ENCODE measurements around the gene NR2C1. TPM values are rescaled to one million over a fixed set of nuclear protein-coding genes. Genes with fewer than 3 reads are reported as not detected.

The NR2C1 gene
- 10 to 100 TPM; 32.9 to 44.5 (median 36.9) TPM for total RNA-seq
- 24.1 TPM for polyA plus RNA-seq
- long read RNA-seq, donor 1, full-length matches to known transcripts, result 21 of 38 reads
- long read RNA-seq, donor 1, partial matches to known transcripts, result 2 of 38 reads
- long read RNA-seq, donor 1, other reads (novel, unspliced or antisense), result 15 of 38 reads
- long read RNA-seq, donor 2, full-length matches to known transcripts, result 7 of 16 reads
- long read RNA-seq, donor 2, partial matches to known transcripts, result 0 of 16 reads
- long read RNA-seq, donor 2, other reads (novel, unspliced or antisense), result 9 of 16 reads
- long read RNA-seq, donor 3, full-length matches to known transcripts, result 12 of 40 reads
- long read RNA-seq, donor 3, partial matches to known transcripts, result 14 of 40 reads
- long read RNA-seq, donor 3, other reads (novel, unspliced or antisense), result 14 of 40 reads
- long read RNA-seq, donor 4, full-length matches to known transcripts, result 5 of 15 reads
- long read RNA-seq, donor 4, partial matches to known transcripts, result 1 of 15 reads
- long read RNA-seq, donor 4, other reads (novel, unspliced or antisense), result 9 of 15 reads

DNA sequence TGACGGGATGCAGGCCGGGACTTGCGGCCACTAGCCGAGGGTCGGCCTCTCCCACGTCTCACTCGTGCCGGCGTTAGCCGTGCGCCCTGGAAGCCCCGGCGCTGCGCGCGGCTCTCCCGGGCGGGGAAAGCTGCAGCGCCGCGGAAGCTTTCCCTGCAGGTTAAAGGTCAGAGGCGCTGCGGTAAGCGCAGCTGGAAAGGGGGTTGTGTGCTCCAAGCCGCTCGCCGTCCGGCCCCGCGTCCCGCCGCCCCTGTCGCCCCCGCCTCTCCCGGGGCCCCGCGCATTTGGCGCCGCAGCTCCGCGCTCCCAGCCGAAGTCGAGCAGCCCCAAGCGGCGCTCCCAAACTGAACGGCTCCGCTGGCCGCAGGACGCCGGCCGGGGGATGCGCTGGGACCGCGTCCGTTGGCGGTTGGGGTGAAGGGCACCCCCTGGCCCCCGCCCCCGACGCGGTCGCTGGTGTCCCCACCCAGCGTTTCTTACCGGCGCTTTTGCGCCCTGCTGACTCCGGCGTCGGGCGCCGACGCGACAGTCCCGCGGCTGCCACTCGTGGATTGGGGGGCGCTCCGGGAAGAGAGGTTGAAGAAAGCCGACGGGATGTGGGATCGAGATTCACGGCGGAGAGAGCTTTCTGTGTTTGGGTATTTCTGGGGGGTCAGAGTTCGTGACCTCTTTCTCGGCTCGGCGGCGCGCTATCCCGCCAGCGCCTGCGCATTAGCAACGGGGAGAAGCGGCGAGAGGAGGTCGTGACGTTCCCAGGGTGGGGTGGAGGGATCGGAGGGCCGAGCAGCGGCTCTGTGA lies at the start of gene NR2C1:
TSS of gene NR2C1 (minus strand) at position 719 of the 798 bp plus-strand sequence. CDS start 6,234 bp downstream, outside the sequence.
- Histone ChIP-seq H3K4me3 (ENCODE audit: low read length) (peak within 1 kb of the TSS; percentile 97), H3K9me3 (ENCODE audit: control insufficient read depth, low read length) (no peaks in the 10 kb centered on the region), H3K4me1 (ENCODE audit: control insufficient read depth, insufficient read depth, low read length) (peaks cover 3% of the 10 kb centered on the region), H3K27me3 (ENCODE audit: control insufficient read depth, insufficient read depth) (no peaks in the 10 kb centered on the region), H3K27ac (ENCODE audit: low read length) (peak within 1 kb of the TSS; percentile 84)
- WGBS, result under 1% methylated on average over 99 of the region's 99 CpGs
- DNase-seq (peak; percentile 95 to 97 (median 97)), ATAC-seq (peak; percentile 97)
- intact Hi-C loops (cut with DNase I), result no loop called here

GRCh38 chr12:95118788-95119179 lies 45.4 kb upstream of the NR2C1 start:
- intact Hi-C loops (cut with DNase I), result loop anchor here (5.0 to 10.0 kb wide), 5 partner anchors 99 to 416 kb away; partner anchors contain the start of genes FGD6 (in 2 of the 4) and VEZT (in 2 of the 4)
- H3K4me3 ChIP-seq (ENCODE audit: low read length), result no peak overlapping the region
- DNase-seq (no peak), ATAC-seq (no peak)
- no peaks in the 10 kb centered on the region for H3K9me3 ChIP-seq (ENCODE audit: control insufficient read depth, low read length)
- H3K27me3 ChIP-seq (ENCODE audit: control insufficient read depth, insufficient read depth), result no peaks in the 10 kb centered on the region
- no peak overlapping the region for H3K27ac ChIP-seq (ENCODE audit: low read length)
- H3K4me1 ChIP-seq (ENCODE audit: control insufficient read depth, insufficient read depth, low read length), result peaks cover 5% of the 10 kb centered on the region
- WGBS, result 75% methylated on average over 3 of the region's 3 CpGs

DNA sequence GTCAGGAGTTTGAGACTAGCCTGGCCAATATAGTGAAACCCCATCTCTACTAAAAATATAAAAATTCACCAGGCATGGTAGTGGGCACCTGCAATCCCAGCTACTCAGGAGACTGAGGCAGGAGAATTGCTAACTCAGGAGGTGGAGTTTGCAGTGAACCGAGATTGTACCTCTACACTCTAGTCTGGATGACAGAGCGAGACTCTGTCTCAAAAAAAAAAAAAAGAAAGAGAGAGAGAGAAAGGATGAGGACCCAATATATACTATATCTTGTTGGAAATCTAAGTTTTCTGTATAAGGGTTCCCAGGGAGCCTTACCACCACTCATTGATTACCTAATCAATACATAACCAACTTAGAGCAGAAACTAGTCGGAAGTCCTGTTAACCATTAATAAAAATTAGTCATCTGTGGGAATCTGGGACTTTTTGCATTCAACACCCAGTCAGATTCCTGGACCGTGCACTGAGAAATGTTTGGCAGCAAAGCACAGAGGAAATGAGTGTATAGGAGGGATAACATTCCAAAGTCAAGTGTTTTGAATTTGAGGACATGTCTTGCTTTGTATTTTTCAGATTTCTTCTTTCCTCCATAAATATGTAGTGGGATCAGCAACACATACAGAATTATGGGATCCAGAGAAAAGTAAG lies 44.8 kb upstream of the NR2C1 start:
- ATAC-seq, result peak in 1 of 2 donors; percentile 57

DNA sequence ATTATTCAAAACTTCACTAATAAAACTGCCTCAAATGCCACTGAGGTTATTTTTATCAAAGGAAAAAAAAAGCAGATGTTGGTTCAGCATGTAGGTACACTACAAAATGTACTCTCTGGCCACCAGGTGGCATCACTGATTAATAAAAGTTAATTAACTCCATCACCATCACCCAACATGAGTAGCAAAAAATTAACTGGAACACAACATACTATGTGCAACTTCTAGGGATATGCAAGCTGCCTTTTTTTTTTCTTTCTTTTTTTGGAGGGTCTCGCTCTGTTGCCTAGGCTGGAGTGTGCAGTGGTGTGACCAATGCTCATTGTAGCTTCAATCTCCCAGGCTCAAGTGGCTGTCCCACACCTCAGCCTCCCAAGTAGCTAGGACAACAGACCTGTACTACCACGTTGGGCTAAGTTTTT lies 43.8 kb upstream of the NR2C1 start:
- intact Hi-C loops (cut with DNase I), result loop anchor here (2.0 to 10.0 kb wide), 7 partner anchors 100 to 418 kb away; partner anchors contain the start of genes FGD6 (in 2 of the 4) and VEZT (in 2 of the 4)
- Histone ChIP-seq H3K9me3 (ENCODE audit: control insufficient read depth, low read length) (no peaks in the 10 kb centered on the region), H3K4me1 (ENCODE audit: control insufficient read depth, insufficient read depth, low read length) (peaks cover 5% of the 10 kb centered on the region), H3K27ac (ENCODE audit: low read length) (no peak overlapping the region), H3K4me3 (ENCODE audit: low read length) (no peak overlapping the region), H3K27me3 (ENCODE audit: control insufficient read depth, insufficient read depth) (no peaks in the 10 kb centered on the region)
- WGBS, result 43% methylated on average over 2 of the region's 2 CpGs
- ATAC-seq (peak; percentile 91 to 92), DNase-seq (peak in 2 of 3 donors; percentile 61 to 74)

More for the DNA sequence above, 44.8 kb upstream of the NR2C1 start:
- Histone ChIP-seq H3K4me3 (ENCODE audit: low read length) (no peak overlapping the region), H3K9me3 (ENCODE audit: control insufficient read depth, low read length) (no peaks in the 10 kb centered on the region), H3K27me3 (ENCODE audit: control insufficient read depth, insufficient read depth) (no peaks in the 10 kb centered on the region), H3K27ac (ENCODE audit: low read length) (no peak overlapping the region), H3K4me1 (ENCODE audit: control insufficient read depth, insufficient read depth, low read length) (peaks cover 5% of the 10 kb centered on the region)
- WGBS, result 35% methylated on average over 4 of the region's 4 CpGs
- DNase-seq, result no peak
- intact Hi-C loops (cut with DNase I), result loop anchor here (5.0 to 10.0 kb wide), 5 partner anchors 99 to 417 kb away; partner anchors contain the start of genes FGD6 (in 2 of the 4) and VEZT (in 2 of the 4)

DNA sequence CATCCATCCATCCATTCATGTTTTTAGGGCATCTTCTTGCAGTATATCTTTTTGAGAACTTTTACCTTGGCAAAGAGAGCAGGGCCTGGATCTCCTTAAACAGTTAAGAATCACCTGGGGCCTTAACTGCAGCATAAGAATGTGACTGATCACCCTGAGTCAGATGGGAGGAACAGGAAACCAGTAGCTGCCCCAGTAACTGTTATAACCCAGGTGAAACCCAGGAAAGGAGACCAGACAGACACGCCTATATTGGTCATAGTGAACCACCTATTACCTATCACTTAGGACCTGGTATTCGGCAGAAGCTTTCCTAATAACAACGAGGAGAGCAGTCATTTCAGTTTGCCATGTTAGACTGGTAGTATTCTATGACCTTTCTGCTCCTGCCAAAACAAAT lies 43.4 kb upstream of the NR2C1 start:
- DNase-seq (no peak), ATAC-seq (peak; percentile 23 to 29)
- Histone ChIP-seq H3K9me3 (ENCODE audit: control insufficient read depth, low read length) (no peaks in the 10 kb centered on the region), H3K4me3 (ENCODE audit: low read length) (no peak overlapping the region), H3K27me3 (ENCODE audit: control insufficient read depth, insufficient read depth) (no peaks in the 10 kb centered on the region), H3K27ac (ENCODE audit: low read length) (no peak overlapping the region), H3K4me1 (ENCODE audit: control insufficient read depth, insufficient read depth, low read length) (peaks cover 5% of the 10 kb centered on the region)
- intact Hi-C loops (cut with DNase I), result loop anchor here (2.0 to 10.0 kb wide), 7 partner anchors 101 to 418 kb away; partner anchors contain the start of genes FGD6 (in 2 of the 4) and VEZT (in 2 of the 4)
- WGBS, result 66% methylated on average over 3 of the region's 3 CpGs

DNA sequence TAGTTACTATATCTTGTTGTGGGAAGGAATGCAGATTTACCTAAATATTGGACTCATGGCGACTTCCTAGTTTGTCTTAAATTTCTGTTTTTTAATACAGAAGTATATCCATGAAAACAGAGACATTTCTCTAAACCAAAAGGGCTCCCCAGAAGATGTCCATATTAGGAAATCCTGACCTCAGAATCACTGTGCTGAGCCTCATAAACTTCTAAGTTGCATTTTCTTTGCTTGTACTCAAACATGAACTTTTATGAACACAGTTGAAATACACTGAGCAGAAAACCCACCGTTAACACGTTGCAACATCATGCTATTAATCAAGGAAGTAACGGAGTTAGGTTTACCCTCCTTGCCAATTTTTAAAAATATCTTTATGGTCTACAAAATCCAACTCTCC lies 42.9 kb upstream of the NR2C1 start:
- Histone ChIP-seq H3K4me1 (ENCODE audit: control insufficient read depth, insufficient read depth, low read length) (peaks cover 5% of the 10 kb centered on the region), H3K4me3 (ENCODE audit: low read length) (no peak overlapping the region), H3K27ac (ENCODE audit: low read length) (no peak overlapping the region), H3K9me3 (ENCODE audit: control insufficient read depth, low read length) (no peaks in the 10 kb centered on the region), H3K27me3 (ENCODE audit: control insufficient read depth, insufficient read depth) (no peaks in the 10 kb centered on the region)
- intact Hi-C loops (cut with DNase I), result loop anchor here (2.0 to 10.0 kb wide), 7 partner anchors 101 to 418 kb away; partner anchors contain the start of genes FGD6 (in 2 of the 4) and VEZT (in 2 of the 4)
- ATAC-seq (no peak), DNase-seq (no peak)
- WGBS, result 62% methylated on average over 4 of the region's 4 CpGs

DNA sequence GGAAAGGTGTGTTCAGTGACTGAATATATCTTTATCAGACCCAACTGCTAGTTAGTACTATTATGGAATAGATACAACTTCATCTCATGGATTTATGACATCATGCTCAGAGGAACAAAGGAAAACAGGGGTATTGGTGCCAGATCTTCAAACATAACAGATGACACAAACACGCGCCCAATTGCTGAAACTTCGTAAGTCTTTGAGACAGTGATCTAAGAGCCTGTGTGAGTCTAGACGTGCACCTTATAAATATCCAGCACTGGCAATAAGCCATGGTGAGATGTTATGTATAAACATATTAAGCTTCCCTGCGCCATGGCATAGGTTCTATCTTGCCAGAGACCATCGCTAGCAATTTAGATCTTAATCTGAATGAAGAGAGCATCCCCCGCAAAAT lies 42.2 kb upstream of the NR2C1 start:
- Histone ChIP-seq H3K4me3 (ENCODE audit: low read length) (no peak overlapping the region), H3K4me1 (ENCODE audit: control insufficient read depth, insufficient read depth, low read length) (peaks cover 5% of the 10 kb centered on the region), H3K9me3 (ENCODE audit: control insufficient read depth, low read length) (no peaks in the 10 kb centered on the region), H3K27me3 (ENCODE audit: control insufficient read depth, insufficient read depth) (no peaks in the 10 kb centered on the region), H3K27ac (ENCODE audit: low read length) (no peak overlapping the region)
- intact Hi-C loops (cut with DNase I), result loop anchor here (2.0 to 10.0 kb wide), 7 partner anchors 102 to 419 kb away; partner anchors contain the start of genes FGD6 (in 2 of the 4) and VEZT (in 2 of the 4)
- ATAC-seq, result no peak
- no peak for DNase-seq
- WGBS, result 75% methylated on average over 7 of the region's 7 CpGs

- intact Hi-C loops (cut with DNase I), result loop anchor here (5.0 to 10.0 kb wide), 5 partner anchors 102 to 420 kb away; partner anchors contain the start of genes FGD6 (in 2 of the 4) and VEZT (in 2 of the 4)
- ATAC-seq, result no peak
- Histone ChIP-seq H3K4me3 (ENCODE audit: low read length) (no peak overlapping the region), H3K27me3 (ENCODE audit: control insufficient read depth, insufficient read depth) (no peaks in the 10 kb centered on the region), H3K4me1 (ENCODE audit: control insufficient read depth, insufficient read depth, low read length) (peaks cover 5% of the 10 kb centered on the region), H3K27ac (ENCODE audit: low read length) (no peak overlapping the region), H3K9me3 (ENCODE audit: control insufficient read depth, low read length) (no peaks in the 10 kb centered on the region)
- no peak for DNase-seq
- 75% methylated on average over 3 of the region's 3 CpGs for WGBS
Observed at GRCh38 chr12:95114766-95115405, 41.5 kb upstream of the NR2C1 start.

- no peak overlapping the region for H3K4me3 ChIP-seq (ENCODE audit: low read length)
- 83% methylated on average over 7 of the region's 7 CpGs for WGBS
- no peak for DNase-seq
- H3K27me3 ChIP-seq (ENCODE audit: control insufficient read depth, insufficient read depth), result no peaks in the 10 kb centered on the region
- H3K9me3 ChIP-seq (ENCODE audit: control insufficient read depth, low read length), result no peaks in the 10 kb centered on the region
- intact Hi-C loops (cut with DNase I), result no loop called here
- ATAC-seq, result no peak
- no peaks in the 10 kb centered on the region for H3K4me1 ChIP-seq (ENCODE audit: control insufficient read depth, insufficient read depth, low read length)
- no peak overlapping the region for H3K27ac ChIP-seq (ENCODE audit: low read length)
Observed at GRCh38 chr12:95107362-95107761, 33.9 kb upstream of the NR2C1 start.

DNA sequence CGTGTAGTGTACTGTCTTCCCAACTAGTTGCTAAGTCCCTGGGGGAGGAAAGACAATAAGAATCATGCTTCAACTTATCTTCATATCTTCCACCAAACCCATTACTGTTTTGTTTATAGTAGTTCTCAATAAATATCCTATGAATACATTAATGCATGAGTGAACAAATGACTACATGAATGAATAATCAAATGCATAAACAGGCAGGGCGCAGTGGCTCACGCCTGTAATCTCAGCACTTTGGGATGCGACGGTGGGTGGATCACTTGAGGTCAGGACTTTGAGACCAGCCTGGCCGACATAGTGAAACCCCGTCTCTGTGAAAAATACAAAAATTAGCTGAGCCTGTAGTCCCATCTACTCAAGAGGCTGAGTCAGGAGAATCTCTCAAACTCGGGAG lies 32.1 kb upstream of the NR2C1 start:
- 92% methylated on average over 8 of the region's 8 CpGs for WGBS
- DNase-seq, result no peak
- H3K4me1 ChIP-seq (ENCODE audit: control insufficient read depth, insufficient read depth, low read length), result no peaks in the 10 kb centered on the region
- H3K27me3 ChIP-seq (ENCODE audit: control insufficient read depth, insufficient read depth), result no peaks in the 10 kb centered on the region
- intact Hi-C loops (cut with DNase I), result no loop called here
- no peak overlapping the region for H3K27ac ChIP-seq (ENCODE audit: low read length)
- no peak for ATAC-seq
- H3K9me3 ChIP-seq (ENCODE audit: control insufficient read depth, low read length), result no peaks in the 10 kb centered on the region
- H3K4me3 ChIP-seq (ENCODE audit: low read length), result no peak overlapping the region

Data from right cardiac atrium (tissue), 5 donors.